CMK (cell line): ENCODE measurements around the gene GREB1.

Experiments used
- DNase-seq: peaks from one replicate; pipeline ENCODE4 v3.0.0-alpha.2; 2010; ENCODE audit warnings: low read depth

The GREB1 gene

DNA sequence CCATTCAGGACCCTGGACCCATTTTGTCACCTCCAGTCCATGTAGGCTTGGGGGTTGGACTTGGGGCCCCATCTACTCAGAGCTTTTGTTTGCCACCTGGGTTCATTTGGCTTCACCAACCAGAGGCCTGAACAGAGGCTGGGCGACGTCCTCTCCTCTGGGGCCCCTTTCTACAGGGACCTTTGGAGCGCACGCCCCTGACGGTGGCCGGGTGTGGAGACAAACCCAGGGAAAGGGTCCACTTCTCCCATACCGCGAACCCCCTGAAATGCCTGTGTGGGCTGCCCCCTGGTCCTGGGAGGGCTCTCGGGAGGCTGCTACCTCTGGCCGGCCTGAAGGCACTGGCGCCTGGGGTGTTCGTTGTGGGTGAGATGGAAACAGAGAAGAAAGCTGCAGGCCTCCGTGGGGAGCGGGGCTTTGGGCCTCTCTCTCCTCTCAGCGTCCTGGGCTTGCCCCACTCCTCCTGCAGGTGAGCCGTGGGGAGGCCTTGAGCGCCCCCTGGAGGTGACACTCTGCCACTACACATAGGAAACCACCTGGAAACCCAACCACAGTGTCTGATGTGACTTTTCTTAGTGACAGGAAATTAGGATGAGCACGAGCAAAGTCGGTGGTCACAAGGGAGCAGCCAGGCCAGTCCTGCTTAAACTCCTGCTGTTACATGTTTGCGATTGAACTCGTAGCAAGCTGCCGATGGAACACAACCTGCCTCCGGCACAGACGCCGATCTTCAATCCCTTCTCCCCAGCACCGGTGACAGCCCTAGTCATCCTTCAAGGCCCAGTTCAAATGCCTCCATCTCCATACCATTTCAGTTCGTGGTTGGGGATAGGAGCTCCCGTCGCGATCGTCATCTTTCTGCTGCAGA lies 148.1 kb downstream of the GREB1 start:
- no peak for DNase-seq

DNA sequence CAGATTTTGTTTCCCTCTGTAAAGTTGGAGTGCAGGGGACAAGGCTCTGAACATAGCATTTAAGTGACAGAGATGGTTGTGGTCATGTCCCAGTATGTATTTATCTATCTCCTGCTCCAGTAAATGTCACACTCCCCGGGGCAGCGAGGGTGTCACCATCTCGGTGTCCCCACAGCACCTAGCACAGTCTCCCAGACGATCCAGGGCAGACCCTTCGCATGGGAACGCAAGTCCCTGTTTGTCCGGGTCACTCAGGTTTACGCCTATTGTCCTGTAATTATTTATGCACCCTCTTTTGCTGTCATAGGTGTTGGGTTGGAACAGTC lies 148.7 kb downstream of the GREB1 start:
- DNase-seq: no peak

DNA sequence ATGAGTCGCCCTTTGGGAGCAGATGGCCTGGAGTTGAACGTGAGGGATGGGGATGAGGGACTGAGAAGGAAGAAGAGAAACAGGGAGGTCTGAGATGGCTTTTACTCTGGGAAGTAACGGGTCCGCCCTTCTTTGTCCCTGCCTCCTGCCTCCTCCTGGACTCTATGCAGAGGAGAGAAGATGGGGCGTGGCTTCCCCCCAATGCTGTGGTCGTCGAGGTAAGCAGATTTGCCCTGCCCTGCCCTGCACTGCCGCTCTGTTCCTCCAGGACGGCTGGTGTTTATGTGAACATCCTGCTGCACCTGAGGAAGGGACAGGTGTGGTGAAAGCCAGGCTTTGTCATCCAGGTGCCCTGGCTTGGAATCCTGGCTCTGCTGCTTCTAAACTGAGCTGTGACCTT lies 149.6 kb downstream of the GREB1 start:
- no peak for DNase-seq

DNA sequence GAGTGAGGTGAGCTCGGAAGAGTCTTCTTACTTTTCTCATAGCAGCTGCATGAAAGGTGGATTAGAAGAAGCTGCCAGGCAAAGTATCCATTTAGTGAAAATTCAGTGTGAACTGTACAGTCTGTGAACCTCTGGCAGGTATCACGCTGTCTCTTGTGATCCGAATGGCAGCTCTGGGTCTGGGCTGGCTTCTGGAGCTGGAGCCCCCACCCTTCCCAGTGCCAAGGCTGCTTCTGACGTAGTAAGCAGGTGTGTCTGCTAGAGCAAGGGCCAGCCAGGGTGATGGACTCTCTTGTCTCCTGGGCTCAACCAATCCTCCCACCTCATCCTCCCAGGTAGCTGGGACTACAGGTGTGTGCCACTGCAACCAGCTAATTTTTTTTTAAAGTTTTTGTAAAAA lies 150.1 kb downstream of the GREB1 start:
- no peak for DNase-seq

DNA sequence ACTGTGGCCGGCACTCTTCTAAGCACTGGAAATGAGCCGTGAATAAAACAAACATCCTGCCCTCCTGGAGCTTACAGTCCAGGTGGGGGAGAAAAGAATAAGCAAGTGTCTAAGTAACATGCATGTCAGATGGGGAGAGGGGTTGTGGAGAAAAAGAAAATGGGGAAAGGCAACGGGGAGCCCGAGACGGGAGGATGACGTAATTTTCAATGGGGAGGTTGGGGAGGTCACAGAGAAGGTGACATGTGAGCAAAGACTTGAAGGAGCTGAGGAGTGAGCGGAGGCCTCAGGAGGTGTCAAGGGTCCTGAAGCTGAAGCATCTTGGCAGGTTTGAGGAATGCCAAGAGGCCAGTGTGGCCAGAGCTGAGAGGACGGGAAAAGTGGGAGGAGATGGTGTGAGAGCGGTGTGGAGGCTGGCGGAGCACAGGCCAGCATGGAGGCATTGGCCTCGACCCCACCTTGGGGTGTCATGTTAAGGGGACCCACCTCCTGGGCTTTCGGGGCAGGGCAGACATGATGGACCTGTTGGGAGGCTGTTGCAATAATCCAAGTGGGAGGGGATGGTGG lies 151.1 kb downstream of the GREB1 start:
- DNase-seq: no peak

DNA sequence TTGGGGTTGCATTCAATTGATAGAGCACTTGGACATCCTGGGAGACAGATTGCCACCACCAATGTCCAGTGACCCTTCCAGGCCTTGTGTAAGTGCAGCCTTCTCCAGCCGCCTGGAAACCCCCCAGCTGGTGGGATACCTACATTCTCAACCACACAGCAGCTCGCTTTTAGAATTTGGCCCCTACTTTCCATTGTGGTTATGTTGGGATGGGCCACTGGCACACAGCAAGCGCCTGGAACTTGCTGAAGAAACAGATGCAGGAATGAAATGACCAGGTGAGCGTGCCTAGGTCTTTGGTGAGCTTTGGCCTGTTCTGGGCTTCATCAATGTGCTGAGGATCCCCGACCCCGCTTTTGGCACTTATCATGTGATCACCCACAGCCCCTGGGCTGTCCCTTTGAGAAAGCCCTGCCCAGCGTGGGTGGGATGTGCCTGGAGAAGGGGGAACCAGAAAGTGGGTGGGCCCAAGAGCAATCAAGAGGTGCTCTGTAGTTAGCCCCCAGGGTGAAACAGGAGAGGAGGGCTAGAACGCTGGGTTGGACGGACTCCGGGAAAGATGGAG lies 152.1 kb downstream of the GREB1 start:
- no peak for DNase-seq

DNA sequence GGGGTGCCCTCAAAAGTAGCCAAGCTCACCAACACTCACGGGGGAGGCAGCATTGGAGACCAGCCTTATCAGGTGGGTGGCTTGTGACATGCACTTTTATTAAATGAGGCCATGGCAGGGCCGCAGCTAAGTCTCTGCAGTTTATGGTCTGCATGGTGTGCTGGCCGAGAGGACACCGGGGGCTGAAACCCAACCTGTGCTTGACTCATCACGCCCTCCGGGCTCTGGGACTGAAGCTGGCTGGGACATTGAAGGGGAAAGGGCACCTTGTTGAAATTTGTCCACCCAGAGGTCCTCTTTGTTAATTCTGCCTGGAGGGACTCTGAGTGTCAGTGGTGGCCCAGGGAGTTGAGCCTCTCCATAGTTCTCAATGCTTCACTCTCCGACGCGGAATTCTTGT lies 153.9 kb downstream of the GREB1 start:
- no peak for DNase-seq

DNA sequence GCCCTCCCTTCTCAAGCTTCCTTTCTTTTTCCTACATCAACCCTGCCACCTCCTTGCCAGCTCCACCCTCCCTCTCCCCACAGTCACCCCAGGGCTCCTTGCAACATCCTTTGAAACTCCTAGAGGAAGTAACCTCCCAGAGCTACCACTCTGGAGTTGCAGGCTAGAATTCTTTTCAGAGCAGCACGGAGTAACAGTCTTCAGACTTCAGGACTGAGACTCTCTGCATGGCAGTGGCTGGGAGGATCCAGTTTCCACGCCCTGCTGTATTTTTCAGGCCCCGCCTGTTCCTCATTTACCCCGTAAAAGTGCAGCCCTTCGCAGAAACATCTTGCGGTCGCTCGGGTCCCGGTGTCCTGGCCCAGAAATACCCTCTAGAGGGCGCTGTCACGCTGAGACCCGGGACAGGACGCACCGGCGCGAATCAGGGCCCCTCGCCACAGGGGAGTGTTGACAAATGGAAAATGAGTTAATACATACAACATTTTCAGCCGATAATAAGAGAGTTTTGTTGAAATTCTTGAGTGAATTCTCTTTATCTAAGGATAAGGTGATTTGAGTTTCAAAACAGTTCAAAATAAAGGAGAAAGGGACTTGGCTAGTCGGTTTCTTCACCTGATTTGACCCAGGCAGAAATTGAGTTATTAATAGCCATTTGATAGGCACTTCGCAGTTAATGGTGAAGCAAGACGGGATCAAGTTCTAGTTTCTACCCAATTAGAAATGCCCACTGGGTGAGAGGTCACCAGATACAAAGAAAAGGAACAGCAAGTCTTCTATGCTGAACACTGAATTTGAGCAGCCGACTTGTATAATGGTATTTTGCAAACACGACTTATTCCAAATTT lies 154.6 kb downstream of the GREB1 start:
- peak; percentile 81 for DNase-seq

DNA sequence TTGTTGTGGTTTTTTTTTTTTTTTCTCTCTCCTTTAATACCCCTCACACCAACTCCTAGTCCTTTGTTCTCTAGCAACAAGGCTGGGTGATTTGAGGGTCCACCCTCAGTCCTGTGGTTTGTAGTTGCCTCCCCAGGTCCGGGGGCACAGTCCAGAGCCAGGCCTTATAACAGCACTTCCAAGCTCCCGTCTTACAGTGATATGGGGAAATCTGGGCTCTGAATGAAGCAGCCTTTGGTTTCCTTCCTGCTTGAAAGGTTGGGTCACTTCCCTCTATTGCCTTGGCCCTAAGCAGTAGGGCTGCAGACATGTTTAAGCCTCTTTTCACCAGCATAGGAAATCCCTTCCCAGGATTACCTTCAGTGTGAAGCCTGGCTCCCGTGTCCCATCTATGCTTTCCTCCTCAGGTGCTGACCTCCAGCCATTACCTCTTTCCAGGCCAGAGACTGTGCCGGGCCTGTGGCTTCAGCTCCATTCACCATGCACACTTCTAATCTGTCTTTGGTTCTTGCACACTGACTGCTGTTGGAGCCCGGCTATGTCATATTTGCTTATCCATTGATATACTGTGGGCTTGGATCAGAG lies 157.3 kb downstream of the GREB1 start:
- DNase-seq: no peak
